Stimulated activated naive CD8-positive, alpha-beta T cell treated with anti-CD3 and anti-CD28 coated beads, Interleukin-15, Interleukin-2, amounts not matched to agents 100 U/mL and 50 U/mL, for 24 hours (primary cell): ENCODE data around the gene UBE2I.
A peak's percentile ranks its signal among the peaks of the same experiment; 100 is the strongest.
"Not testable (repeated sequence)": the region's sequence is repeated elsewhere in the genome, so short reads cannot be mapped to it uniquely, and the experiment has no call there.

Experiments
- ATAC-seq: fragments of 150-1000 bp; cut with Tn5 transposase; one replicate; pipeline ENCODE4 v1.10.0; 2021
- DNase-seq: peaks from one replicate; pipeline ENCODE4 v3.0.0; 2021

Gene UBE2I

GRCh38 chr16:1314399-1315068 is 5.1 kb downstream of the UBE2I start:
- ATAC-seq (no peak), DNase-seq (no peak)

- ATAC-seq (no peak), DNase-seq (no peak)
These were observed 5.9 kb downstream of the UBE2I start for GRCh38 chr16:1315081-1316032.

GRCh38 chr16:1316033-1316405 is 6.6 kb downstream of the UBE2I start:
- no peak for DNase-seq
- ATAC-seq = no peak

- ATAC-seq = no peak
- no peak for DNase-seq
These were observed 8.2 kb downstream of the UBE2I start for GRCh38 chr16:1317479-1318267.

- ATAC-seq (no peak), DNase-seq (no peak)
These were observed 8.8 kb downstream of the UBE2I start for GRCh38 chr16:1318268-1318545.

GRCh38 chr16:1319041-1319440 is 9.6 kb downstream of the UBE2I start:
- no peak for ATAC-seq

GRCh38 chr16:1320097-1320496 is 10.7 kb downstream of the UBE2I start:
- no peak for ATAC-seq
- DNase-seq = no peak

More at GRCh38 chr16:1319041-1319440, 9.6 kb downstream of the UBE2I start:
- no peak for DNase-seq

- ATAC-seq (no peak), DNase-seq (no peak)
These were observed 11.3 kb downstream of the UBE2I start for GRCh38 chr16:1320658-1321240.

- ATAC-seq = no peak
- no peak for DNase-seq
These were observed 13.0 kb downstream of the UBE2I start for GRCh38 chr16:1322407-1322806.

- DNase-seq (no peak), ATAC-seq (no peak)
These were observed 14.1 kb downstream of the UBE2I start for GRCh38 chr16:1323296-1324239.

GRCh38 chr16:1324286-1324826 is 14.9 kb downstream of the UBE2I start:
- ATAC-seq = no peak
- DNase-seq = no peak

- DNase-seq (no peak), ATAC-seq (no peak)
These were observed 15.8 kb downstream of the UBE2I start for GRCh38 chr16:1325261-1325660.

GRCh38 chr16:1325673-1326371 is 16.4 kb downstream of the UBE2I start:
- ATAC-seq (no peak), DNase-seq (no peak)

GRCh38 chr16:1326391-1326790 is 17.0 kb downstream of the UBE2I start:
- DNase-seq = no peak
- no peak for ATAC-seq

- ATAC-seq (peak; percentile 4), DNase-seq (no peak)
These were observed 17.6 kb downstream of the UBE2I start for GRCh38 chr16:1326946-1327618.

GRCh38 chr16:1327619-1327947 is 18.1 kb downstream of the UBE2I start:
- DNase-seq (no peak), ATAC-seq (no peak)

- ATAC-seq, DNase-seq: not testable (repeated sequence)
These were observed 18.7 kb downstream of the UBE2I start for GRCh38 chr16:1328136-1328535.

- ATAC-seq, DNase-seq: not testable (repeated sequence)
These were observed 19.5 kb downstream of the UBE2I start for GRCh38 chr16:1328961-1329360.

- DNase-seq (peak; percentile 56), ATAC-seq (no peak)
These were observed 21.0 kb downstream of the UBE2I start for GRCh38 chr16:1330260-1330914.
